HepG2 (cell line): ENCODE data around the gene TXNDC2. TPM values are rescaled to one million over a fixed set of nuclear protein-coding genes. Genes with fewer than 3 reads are reported as not detected.

Source experiments
- ATAC-seq: fragments of 200-7000 bp; cut with Tn5 transposase; 3 replicates; pipeline ENCODE4 v1.9.1; 2020; ENCODE audit warnings: mild to moderate bottlenecking, moderate library complexity
- BruUV-seq: library from RNA; stranded (reverse); fragments of 400-500 nt; replicated peaks from 2 replicates; lab custom pipeline; 2021; lab: Mats Ljungman, UMichigan
- CTCF ChIA-PET: fragments of 300-600 bp; formaldehyde crosslinking; extraction: SDS; loops from one replicate; lab custom pipeline; 2021; ENCODE audit warnings: low total read pairs, inconsistent platforms, low intra/inter-chr PET ratio; lab: Yijun Ruan, JAX
- POLR2A ChIA-PET: fragments of 350-600 bp; sonication (Branson Sonifier 250); formaldehyde crosslinking; loops from one replicate; lab custom pipeline; 2020; ENCODE audit warnings: antibody characterized with exemption, inconsistent platforms; lab: Yijun Ruan, JAX
- DNase-seq: peaks from one replicate; pipeline ENCODE4 v3.0.0-alpha.2; 2015; ENCODE audit warnings: low spot score
- FAIRE-seq: peaks from 3 replicates; lab custom pipeline; 2011; peaks lifted over from hg19 to GRCh38; lab: Jason Lieb, UNC
- H2AFZ ChIP-seq: one replicate; pipeline ENCODE4 v1.6.1; 2011; ENCODE audit warnings: low read length, inconsistent platforms
- H3K27ac ChIP-seq: fragments of 300-600 bp; 3 replicates; pipeline ENCODE4 v1.8.0; 2011; ENCODE audit warnings: mixed run types, mild to moderate bottlenecking, mixed read lengths, low read length, inconsistent platforms; ENCODE audit not compliant: insufficient read depth; ENCODE audit errors: extremely low read length
- H3K27me3 ChIP-seq, 2 experiments: fragments of 200-600 bp in 1 of 2; 2 replicates in 1 of 2; 3 replicates in 1 of 2; pipeline versions ENCODE4 v1.6.0 to v1.8.0; 2011; ENCODE audit warnings: low read length in 2 of 2, mild to moderate bottlenecking in 2 of 2, moderate library complexity in 2 of 2, inconsistent platforms in 1 of 2; ENCODE audit not compliant: insufficient read depth in 2 of 2, control insufficient read depth in 1 of 2
- H3K36me3 ChIP-seq, 2 experiments: fragments of 200-600 bp in 1 of 2; replicated peaks in 1 of 2; 2 replicates in 1 of 2; 3 replicates in 1 of 2; pipeline versions ENCODE4 v1.5.1 to v1.8.0; 2011; ENCODE audit warnings: low read length in 2 of 2, inconsistent platforms in 1 of 2; ENCODE audit not compliant: insufficient read depth in 2 of 2, control insufficient read depth in 1 of 2
- H3K4me1 ChIP-seq: 2 replicates; pipeline ENCODE4 v1.5.1; 2012; ENCODE audit warnings: low read length, inconsistent platforms; ENCODE audit not compliant: insufficient read depth
- H3K4me2 ChIP-seq: 2 replicates; pipeline ENCODE4 v1.6.0; 2011; ENCODE audit warnings: low read depth, low read length, inconsistent platforms
- H3K4me3 ChIP-seq, 3 experiments: fragments of 200-600 bp in 1 of 3; sonication (generic), shearing (Covaris generic) in 1 of 3; replicated peaks in 1 of 3; 2 replicates each; pipeline ENCODE4 v1.5.1; 2011 to 2016; ENCODE audit warnings: low read length in 3 of 3, inconsistent platforms in 2 of 3, low read depth in 2 of 3, mild to moderate bottlenecking in 2 of 3, control low read depth in 1 of 3, mixed read lengths in 1 of 3; ENCODE audit not compliant: insufficient read depth in 1 of 3
- H3K79me2 ChIP-seq: one replicate; pipeline ENCODE4 v1.6.1; 2011; ENCODE audit warnings: low read length, inconsistent platforms; ENCODE audit not compliant: insufficient read depth
- H3K9ac ChIP-seq: 2 replicates; pipeline ENCODE4 v1.6.0; 2011; ENCODE audit warnings: mild to moderate bottlenecking, low read depth, low read length, inconsistent platforms; ENCODE audit not compliant: insufficient read depth
- H3K9me3 ChIP-seq: 2 replicates; pipeline ENCODE4 v1.5.1; 2012; ENCODE audit warnings: mild to moderate bottlenecking, low read length
- H4K20me1 ChIP-seq: 2 replicates; pipeline ENCODE4 v1.6.0; 2011; ENCODE audit warnings: inconsistent platforms, mild to moderate bottlenecking, low read length, moderate library complexity; ENCODE audit not compliant: insufficient read depth
- ERF ChIP-seq: IDR thresholded peaks from 2 replicates; pipeline ENCODE4 v1.6.1; 2018; ENCODE audit warnings: missing biosample characterization, missing genetic modification reagents
- FOSL2 ChIP-seq: sonication (generic); formaldehyde crosslinking; IDR thresholded peaks from 2 replicates; pipeline ENCODE4 v1.4.0; 2020; ENCODE audit warnings: missing genetic modification reagents
- HINFP ChIP-seq: sonication (generic); formaldehyde crosslinking; IDR thresholded peaks from 2 replicates; pipeline ENCODE4 v1.4.0; 2020; ENCODE audit warnings: low read depth, mild to moderate bottlenecking, missing genetic modification reagents
- SAFB2 ChIP-seq: sonication (generic); formaldehyde crosslinking; IDR thresholded peaks from 2 replicates; pipeline ENCODE4 v1.5.1; 2020; ENCODE audit warnings: missing genetic modification reagents, low read depth, mild to moderate bottlenecking, borderline replicate concordance
- ZBTB10 ChIP-seq: sonication (generic); formaldehyde crosslinking; IDR thresholded peaks from 2 replicates; pipeline ENCODE4 v1.4.0; 2020; ENCODE audit warnings: missing genetic modification reagents, borderline replicate concordance
- ZNF34 ChIP-seq: sonication (generic); formaldehyde crosslinking; IDR thresholded peaks from 2 replicates; pipeline ENCODE4 v1.4.0; 2020; ENCODE audit warnings: mild to moderate bottlenecking, missing genetic modification reagents, borderline replicate concordance
- WGBS: methylation state at CpG from one replicate; pipeline ENCODE4 v1.1.6; 2017; ENCODE audit warnings: low lambda C conversion rate; 5-methylcytosine and 5-hydroxymethylcytosine counted together
- in situ Hi-C: cut with HindIII; loops from 2 replicates; pipeline ENCODE4 v1.10.0; 2017; ENCODE audit warnings: low pct_unique_long_range_greater_than_20kb; ENCODE audit not compliant: extremely low pct_ligation_motif_present
- intact Hi-C: fragments of 100-400 bp; cut with micrococcal nuclease; formaldehyde crosslinking; loops from one replicate; pipeline ENCODE4 v1.10.0; 2022; ENCODE audit not compliant: unreplicated experiment
- polyA plus RNA-seq, 8 experiments: library from polyadenylated mRNA; depleted of rRNA in 3 of 8; stranded (reverse) in 7 of 8; unstranded in 1 of 8; fragments of >200 nt; fragmentation: Illumina TruSeq in 4 of 8; extraction: Trizol in 4 of 8; gene quantifications; 2 replicates each; pipeline versions ENCODE4 v1.2.1 to v1.2.3, GENCODE V29; 2011 to 2016; ENCODE audit warnings: low read depth in 4 of 8, missing spikeins in 1 of 8, mixed read lengths in 1 of 8; ENCODE audit not compliant: insufficient read depth in 1 of 8
- total RNA-seq, 5 experiments: library from RNA; depleted of rRNA; stranded (reverse); fragments of >200 nt; fragmentation: Illumina TruSeq; extraction: Trizol; gene quantifications; 2 replicates each; pipeline ENCODE4 v1.2.3, GENCODE V29; 2016; ENCODE audit warnings: low read depth in 1 of 5

The TXNDC2 gene
- total and polyA plus RNA-seq, 2 of the 13 experiments (the other 11 are each of a cell fraction or from before 2014, with no cell fraction given), result not detected

- no peak for TF ChIP-seq ZBTB10 (CRISPR knock-in tag)
Observed at GRCh38 chr18:9924371-9924943, 38.7 kb downstream of the TXNDC2 start (continued).

- H3K36me3 ChIP-seq, result 0 out of 5 replicates have a peak, but pooled peaks cover 0 to 2% of the 10 kb centered on the region in 2 experiments
- ChIA-PET POLR2A (no interaction called here), CTCF (no interaction called here)
- in situ Hi-C loops (loop anchor here (10.0 kb wide), 1 partner anchor 121 kb away; no protein-coding TSS in a partner anchor), intact Hi-C loops (no loop called here)
- peak overlapping the region; percentile 43 for H3K4me2 ChIP-seq
- no peak overlapping the region for H3K9ac ChIP-seq
- peaks cover 92% of the 10 kb centered on the region for H4K20me1 ChIP-seq
- FAIRE-seq, result no peak
- peak overlapping the region; percentile 45 for H3K27ac ChIP-seq
- 77% methylated on average over 1 of the region's 1 CpG for WGBS
- peaks cover 100% of the 10 kb centered on the region for H3K79me2 ChIP-seq
- no peak overlapping the region for H2AFZ ChIP-seq
- H3K27me3 ChIP-seq, result no peaks in the 10 kb centered on the region
- no peak for ATAC-seq
- H3K9me3 ChIP-seq, result no peaks in the 10 kb centered on the region
- H3K4me3 ChIP-seq, result peak overlapping the region in 1 of 3 experiments; percentile 12; a peak in 1 of 6 replicates
- H3K4me1 ChIP-seq, result peaks cover 79% of the 10 kb centered on the region
- no peak for DNase-seq
- no TSS peak for BruUV-seq
- TF ChIP-seq ZNF34 (CRISPR knock-in tag), result no peak
- no peak for TF ChIP-seq SAFB2
- no peak for TF ChIP-seq HINFP
- TF ChIP-seq ERF (CRISPR knock-in tag), result no peak
- no peak for TF ChIP-seq FOSL2
Observed at GRCh38 chr18:9925369-9925768, 39.6 kb downstream of the TXNDC2 start.
